ENCODE data around the gene PCSK5.

PCSK5 gene

GRCh38 chr9:76370396-76371023, 480.0 kb downstream of the PCSK5 start:
- no peak for DNase-seq

DNA sequence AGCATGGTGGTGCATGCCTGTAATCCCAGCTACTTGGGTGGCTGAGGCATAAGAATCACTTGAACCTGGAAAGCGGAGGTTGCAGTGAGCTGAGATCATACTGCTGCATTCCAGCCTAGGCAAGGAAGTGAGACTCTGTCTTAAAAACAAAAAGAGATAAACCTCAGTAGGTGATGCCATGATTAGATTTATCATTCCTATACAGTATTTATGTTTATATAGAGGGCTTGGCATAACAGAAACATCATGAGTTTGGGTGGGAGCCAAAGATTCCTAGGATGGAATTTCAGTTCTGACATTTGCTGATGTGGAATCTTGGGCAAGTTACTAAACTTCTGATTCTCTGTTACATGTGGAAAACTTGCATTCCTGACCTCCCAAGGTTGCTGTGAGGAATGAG, 481.4 kb downstream of the PCSK5 start:
- no peak for DNase-seq

GRCh38 chr9:76372336-76372735, 481.9 kb downstream of the PCSK5 start:
- no peak for DNase-seq

GRCh38 chr9:76373173-76373783, 482.8 kb downstream of the PCSK5 start:
- DNase-seq = no peak

DNA sequence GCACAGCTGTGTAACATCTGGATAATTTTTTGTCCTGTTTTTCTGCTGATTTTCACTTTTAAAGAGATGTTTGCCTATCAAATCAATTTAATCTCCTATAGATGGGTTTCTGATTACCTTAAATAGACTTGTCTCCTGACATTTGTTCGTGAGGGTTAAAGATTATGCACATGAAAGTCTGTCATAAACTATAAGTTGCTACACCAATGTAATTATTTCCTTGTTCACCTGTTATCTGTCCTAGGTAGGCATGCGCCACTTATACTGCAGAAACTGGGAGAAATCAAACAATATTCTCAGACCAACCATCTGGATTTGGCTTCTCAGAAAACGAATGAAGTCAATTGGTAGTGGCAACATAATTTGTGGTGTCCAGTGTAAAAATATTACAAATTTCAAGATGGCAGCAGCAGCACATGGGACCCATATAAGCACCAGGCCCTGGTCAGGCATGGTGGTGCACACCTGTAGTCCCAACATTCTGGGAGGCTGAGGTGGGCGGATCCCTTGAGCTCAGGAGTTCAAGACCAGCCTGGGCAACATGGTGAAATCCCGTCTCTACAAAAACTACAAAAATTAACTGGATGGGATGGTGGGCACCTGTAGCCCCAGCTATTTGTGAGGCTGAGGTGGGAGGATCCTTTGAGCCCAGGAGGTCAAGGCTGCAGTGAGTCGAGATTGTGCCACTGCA, 483.5 kb downstream of the PCSK5 start:
- DNase-seq = no peak

- DNase-seq = no peak
Observed at GRCh38 chr9:76374783-76375559, 484.5 kb downstream of the PCSK5 start.

DNA sequence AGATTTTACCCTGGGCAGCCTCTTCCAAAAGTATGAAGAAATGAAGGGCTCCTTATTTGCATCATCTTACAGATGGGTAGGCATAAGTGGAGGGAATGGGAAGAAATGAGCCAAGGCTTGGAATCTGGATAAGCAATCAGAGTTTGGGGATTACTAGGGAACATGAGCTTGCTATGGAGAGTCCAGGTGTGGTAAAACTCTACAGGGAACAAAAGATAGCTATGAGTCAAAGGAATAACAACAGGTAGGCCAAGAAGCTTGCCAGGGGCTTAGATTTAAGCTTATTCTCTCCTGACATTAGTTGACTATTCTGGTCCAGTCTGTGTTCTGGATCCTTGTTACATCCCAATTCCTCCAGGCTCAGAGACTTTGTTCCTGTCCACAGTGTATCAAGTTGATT, 487.3 kb downstream of the PCSK5 start:
- no peak for DNase-seq

- DNase-seq = no peak
Observed at GRCh38 chr9:76378367-76379073, 488.0 kb downstream of the PCSK5 start.

GRCh38 chr9:76379494-76379893, 489.0 kb downstream of the PCSK5 start:
- no peak for DNase-seq

DNA sequence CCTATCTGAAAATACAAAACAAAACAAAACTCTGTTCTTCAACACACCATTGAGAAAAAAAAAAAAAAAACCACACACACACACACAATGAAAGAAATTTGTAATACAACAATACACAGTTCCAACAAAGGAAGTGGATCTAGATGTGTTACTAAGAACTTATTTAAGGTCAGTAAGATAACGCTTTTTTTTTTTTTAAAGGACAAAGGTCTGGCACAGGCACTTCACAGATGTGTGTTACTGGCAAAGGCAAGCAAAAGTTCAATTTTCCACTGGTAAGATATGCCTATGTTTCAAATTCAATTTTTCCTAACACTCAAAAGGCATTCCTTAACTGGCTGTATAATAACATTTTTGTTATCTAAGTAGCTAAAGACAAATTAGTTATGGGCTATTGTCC, 500.2 kb downstream of the PCSK5 start:
- no peak for DNase-seq

DNA sequence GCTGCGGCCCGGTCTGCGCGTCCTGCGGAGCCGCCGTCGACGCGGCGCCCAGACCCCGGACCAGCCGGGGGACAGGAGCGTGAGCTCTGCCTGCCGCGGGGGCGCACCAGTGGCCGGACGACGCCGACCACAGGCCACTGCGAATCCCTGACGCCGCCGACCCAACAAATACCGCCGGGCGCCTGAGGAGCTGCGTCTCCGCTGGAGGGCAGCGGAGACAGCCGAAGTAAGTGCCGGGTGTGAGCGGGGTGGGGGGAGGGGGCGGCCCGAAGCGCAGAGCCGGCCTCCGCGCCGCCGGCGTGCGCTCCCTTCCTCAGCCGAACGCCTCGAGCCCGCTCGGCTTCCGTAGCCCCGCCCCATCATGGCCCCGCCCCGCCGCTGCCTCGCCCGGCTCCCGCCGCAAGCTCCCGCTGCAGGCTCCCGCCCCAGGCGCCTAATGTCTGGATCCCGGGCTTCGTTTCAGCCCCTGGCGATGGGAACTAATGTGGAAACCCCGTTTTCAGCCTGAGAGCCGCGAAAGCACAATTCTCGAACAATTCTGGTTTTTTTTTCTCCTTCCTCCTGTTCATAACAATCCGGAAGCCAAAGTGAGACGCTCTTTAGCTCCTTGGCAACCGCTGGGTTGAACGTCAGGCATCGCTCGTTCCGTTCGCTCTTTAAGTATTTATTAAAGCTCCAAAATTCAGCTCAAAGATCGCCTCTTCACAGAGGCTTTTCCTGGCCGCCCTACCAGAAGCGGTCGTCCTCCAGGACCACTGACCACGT, 503.9 kb downstream of the PCSK5 start, which contains the start of gene RFK:
RFK (minus strand) TSS at position 232 of the 765 bp plus-strand sequence. CDS start 255 bp downstream, outside the sequence.
- DNase-seq = peak; percentile 96

DNA sequence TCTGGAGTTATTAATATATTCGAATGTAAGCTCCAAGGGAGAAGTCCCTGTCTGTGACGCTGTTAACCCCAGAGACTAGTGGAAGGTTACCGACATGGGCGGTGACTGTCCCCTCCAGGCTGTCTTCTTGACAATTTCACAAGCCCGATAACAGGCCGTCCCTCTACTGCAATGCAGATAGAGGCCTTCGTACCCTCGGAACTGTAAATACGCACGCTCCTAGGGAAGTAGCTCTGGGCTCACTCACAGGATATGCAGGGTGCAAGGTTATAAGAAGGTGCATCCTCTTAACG, 504.4 kb downstream of the PCSK5 start:
- no peak for DNase-seq

DNA sequence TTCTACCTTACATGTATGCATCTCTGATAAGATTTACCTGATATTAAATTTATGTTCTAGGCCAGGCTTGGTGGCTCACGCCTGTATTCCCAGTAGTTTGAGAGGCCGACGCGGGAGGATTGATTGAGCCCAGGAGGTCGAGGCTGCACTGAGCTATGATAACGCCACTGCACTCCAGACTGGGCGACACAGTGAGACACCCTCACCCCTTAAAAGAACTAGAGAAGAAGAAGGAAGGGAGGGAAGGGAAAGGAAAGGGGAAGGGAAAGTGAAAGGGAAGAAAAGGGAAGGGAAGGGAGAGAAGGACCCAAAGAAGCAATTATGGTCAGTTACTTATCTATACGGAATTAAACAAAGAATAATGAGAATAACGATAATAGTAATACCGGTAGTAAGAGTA, 504.9 kb downstream of the PCSK5 start:
- DNase-seq = no peak

- DNase-seq = no peak
Observed at GRCh38 chr9:76396144-76396543, 505.7 kb downstream of the PCSK5 start.

GRCh38 chr9:76396597-76396996, 506.1 kb downstream of the PCSK5 start:
- DNase-seq = no peak

DNA sequence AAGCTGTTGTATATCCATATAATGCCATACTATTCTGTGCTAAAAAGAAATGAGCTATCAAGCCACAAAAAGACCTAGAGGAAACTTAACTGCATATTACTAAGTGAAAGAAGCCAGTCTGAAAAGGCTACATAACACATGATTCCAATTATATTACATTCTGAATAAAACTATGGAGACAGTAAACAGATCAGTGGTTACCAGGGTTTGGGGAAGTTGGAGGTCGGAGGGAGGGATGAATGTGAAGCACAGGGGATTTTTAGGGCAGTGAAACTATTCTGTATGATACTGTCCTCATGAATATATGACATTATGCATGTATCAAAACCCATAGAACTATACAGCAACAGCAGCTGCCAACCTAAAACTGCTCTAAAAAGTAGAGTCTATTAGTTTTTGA, 509.4 kb downstream of the PCSK5 start:
- DNase-seq = no peak

GRCh38 chr9:76400534-76401096, 510.1 kb downstream of the PCSK5 start:
- DNase-seq = no peak

GRCh38 chr9:76401176-76401575, 510.7 kb downstream of the PCSK5 start:
- no peak for DNase-seq

DNA sequence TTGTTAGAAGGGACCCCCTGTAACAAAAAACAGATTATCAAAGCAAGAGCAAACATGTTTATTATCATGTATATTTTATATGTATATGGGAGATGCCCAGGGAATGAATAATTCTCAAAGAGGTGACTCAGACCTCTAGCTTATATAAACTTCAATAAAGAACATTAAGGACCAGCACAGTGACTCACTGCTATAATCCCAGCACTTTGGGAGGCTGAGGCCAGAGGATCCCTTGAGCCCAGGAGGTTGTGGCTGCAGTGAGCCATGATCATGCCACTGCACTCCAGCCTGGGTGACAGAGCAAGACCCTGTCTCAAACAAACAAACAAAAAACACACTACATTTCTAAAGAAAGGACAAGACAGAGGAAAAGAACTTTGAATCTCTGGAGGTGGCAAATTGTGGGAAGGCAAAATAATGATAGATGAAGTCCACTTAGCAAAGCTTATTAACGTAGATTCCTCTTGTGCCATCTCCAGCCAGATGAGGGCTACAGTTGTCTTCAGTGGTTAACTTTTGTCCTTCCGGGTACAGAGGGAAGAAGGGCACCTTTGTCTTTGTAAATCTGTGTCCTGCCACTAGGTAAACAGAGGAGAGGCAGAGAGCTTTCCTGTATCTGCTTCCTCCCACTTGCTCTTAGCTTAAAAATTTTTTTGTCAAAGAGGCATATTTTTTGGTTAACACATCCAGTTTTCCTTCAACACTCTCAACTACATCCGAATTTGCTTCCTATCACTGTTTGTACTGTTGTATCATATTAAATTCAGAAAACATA, 511.3 kb downstream of the PCSK5 start:
- DNase-seq = no peak

GRCh38 chr9:76403352-76403751, 512.9 kb downstream of the PCSK5 start:
- peak; percentile 3 for DNase-seq

GRCh38 chr9:76404401-76404800, 513.9 kb downstream of the PCSK5 start:
- DNase-seq = no peak
